Central memory CD4-positive, alpha-beta T cell (primary cell): ENCODE results near the gene UNK.
"Not testable (repeated sequence)": the region's sequence is repeated elsewhere in the genome, so short reads cannot be mapped to it uniquely, and the experiment has no call there.

Experiments
- DNase-seq: peaks from one replicate; pipeline ENCODE4 v3.0.0; 2022

The UNK gene

GRCh38 chr17:75774471-75774990 lies 10.1 kb upstream of the UNK start:
- DNase-seq, result no peak

GRCh38 chr17:75774991-75775668 lies 9.5 kb upstream of the UNK start:
- no peak for DNase-seq

DNA sequence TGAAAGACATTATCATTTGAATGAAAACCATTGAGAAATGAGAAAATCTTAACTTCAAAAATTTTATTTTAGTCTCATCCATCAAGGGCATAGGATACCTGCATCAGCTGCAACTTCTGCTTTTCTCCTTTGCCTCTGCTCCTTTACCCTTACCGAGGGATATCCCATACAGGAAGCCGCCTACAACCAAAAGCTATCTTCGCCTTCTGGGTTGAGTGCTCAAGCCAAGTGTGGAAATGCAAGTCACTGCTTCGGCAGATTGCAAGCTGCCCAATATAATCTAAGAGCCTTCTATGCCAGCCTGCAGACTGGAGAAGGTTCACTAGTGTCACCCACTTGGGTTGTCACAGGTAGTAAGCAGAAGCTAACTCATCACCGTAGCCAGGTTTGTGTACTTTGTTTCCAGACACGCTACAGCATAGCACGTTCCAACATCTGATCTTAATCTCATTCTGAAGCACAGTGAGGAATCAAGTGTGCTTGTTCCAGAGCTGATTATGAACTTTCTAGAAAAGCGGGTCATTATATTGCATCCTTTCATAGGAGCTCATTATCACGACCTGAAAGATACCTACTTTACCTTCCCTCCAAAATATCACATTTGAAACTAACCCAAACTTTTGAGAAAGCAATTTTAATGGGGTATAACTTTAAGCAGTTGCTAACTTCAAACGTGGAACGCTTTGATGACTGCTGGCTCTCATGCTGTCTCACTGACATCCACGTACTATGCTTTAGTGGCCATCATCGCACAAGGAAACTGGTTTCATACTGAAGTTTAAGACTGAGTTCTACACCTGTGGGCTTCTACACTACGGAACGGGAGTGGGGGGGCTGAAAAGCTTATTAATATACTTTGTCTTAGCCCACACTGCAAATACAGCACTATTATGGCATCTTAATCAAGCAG lies 8.0 kb upstream of the UNK start:
- DNase-seq, result no peak

- DNase-seq, result no peak
Measured at GRCh38 chr17:75777296-75777922, 7.2 kb upstream of the UNK start.

GRCh38 chr17:75778066-75778860 lies 6.3 kb upstream of the UNK start:
- DNase-seq, result not testable (repeated sequence)

- peak; percentile 69 for DNase-seq
Measured at GRCh38 chr17:75778861-75779249, 5.8 kb upstream of the UNK start.

- peak; percentile 97 for DNase-seq
Measured at GRCh38 chr17:75779250-75779986, 5.2 kb upstream of the UNK start.

DNA sequence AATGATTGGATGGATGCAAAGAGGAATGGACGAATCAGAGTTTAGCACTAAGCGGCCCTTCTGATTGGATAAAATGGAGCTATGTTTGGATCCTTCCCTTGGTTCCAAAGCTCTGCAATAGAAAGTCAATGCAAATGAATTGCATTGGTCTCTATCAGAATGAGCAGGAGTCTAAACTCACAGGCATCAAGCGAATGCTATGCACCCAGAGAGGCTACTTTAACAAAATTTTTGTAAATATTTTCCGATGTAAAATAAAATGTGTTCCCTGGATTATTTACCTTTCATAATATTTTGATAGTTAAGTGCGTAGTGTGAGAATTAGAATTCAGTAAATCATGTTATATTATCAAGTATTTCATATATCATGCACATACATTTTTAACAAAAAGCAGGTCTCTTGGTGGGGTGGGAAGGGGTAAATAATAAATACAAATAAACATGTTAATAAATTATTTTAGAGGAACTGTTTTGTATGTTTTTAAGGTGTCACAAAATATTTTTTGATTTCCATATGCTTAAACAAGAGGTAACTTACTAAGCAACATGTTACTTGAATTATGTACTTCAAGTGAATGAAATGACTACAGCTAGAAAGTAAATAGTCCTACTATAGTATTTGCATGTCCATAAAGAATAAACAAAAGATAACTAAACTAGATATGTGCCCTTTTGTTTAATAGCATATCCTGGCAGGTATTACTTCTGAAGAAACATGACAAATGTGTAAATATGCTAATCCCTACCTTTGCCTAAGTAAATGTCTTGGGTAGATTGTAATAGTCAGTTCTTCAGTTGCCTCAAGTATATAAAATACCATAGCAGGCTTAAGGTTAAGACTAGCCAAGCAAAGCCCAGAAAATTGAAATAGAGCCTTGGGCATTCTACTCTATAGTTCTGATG lies 4.4 kb upstream of the UNK start:
- no peak for DNase-seq

- peak; percentile 57 for DNase-seq
Measured at GRCh38 chr17:75783069-75783783, 1.4 kb upstream of the UNK start.

DNA sequence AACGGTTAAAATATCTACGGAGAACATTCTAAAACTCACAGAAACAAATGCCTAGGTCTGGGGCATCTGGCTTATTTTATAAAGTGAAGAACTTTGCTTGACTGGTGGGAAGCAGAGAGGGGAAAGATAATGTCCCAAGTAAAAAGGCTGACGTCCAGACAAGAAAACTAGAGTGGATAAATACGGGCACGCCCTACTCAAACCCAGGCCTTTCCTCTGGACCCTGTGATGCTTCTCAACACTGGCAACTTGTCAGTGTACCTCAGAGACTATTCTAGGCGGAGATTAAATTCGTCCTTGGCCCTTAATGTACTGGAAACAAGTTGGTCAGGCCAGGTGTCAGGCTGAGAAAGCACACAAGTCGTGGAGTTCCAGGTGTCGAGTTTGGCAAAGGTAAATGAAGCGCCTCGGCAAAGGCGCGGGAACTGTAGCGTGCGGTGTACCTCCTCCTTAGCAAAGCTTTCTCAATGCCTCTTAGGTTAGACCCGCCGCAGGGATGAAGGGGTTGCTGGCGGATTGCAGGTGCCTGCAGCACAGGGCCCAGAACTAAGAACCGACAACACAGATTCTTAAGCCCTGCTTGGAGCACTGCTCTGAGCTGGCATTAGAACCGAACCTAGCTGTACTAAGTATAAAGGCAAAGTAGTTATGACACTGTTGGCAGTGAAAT lies 668 bp upstream of the UNK start:
- no peak for DNase-seq

GRCh38 chr17:75785016-75785890 lies 647 bp downstream of the UNK start:
- DNase-seq, result no peak

- DNase-seq, result no peak
Measured at GRCh38 chr17:75791254-75791653, 6.6 kb downstream of the UNK start.

DNA sequence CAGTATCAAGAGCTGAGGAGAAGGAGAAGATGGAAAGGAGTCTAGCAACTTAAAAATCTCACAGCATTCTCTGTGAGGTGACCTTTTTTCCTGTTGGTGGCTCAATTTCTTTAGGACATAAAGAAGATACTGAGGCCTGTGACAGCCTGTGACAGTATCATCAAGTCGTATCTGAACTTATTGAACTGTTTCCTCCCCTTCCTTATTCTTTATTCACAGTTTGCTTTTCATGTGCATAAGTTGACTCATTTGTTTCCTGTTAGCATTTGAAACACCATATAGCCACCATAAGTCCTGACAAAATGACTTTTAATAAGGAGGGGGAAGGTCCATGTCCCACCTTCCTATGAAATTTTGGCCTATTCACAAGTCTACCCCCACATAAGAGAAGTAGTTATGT lies 8.9 kb downstream of the UNK start:
- DNase-seq, result no peak

DNA sequence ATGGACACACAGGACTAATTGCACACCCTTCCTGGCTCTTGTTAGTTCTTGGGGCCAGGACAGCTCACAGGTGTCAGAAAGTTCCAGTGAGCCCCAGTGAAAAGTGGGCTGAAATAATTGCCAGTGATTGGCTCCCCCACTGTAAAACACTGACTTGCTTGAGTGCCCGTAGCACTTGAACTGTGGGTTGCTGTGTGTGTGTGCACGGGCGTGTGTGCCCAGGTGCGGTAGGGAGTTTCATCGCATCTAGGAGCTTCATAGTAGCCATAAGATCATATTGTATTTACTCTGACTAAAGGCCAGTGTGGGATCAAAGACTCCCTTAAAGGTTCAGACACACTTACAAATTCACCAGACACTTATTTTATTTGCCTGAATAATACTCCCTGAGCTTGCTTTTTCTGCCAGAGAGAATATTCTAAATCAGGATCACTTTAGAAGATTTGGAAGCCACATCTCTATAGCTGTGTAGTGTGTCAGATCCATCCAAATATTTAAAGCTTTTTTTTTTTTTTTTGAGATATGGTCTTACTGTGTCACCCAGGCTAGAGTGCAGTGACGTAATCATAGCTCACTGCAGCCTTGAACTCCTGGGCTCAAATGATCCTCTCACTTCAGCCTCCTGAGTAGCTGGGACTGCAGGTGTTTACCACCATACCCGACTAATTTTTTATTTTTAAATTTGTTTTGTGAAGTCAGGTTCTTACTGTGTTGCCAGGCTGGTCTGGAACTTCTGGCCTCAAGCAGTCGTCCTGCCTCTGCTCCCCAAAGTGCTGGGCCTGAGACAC lies 11.4 kb downstream of the UNK start:
- DNase-seq, result no peak

- no peak for DNase-seq
Measured at GRCh38 chr17:75799402-75799801, 14.8 kb downstream of the UNK start.

- DNase-seq, result no peak
Measured at GRCh38 chr17:75803883-75804282, 19.3 kb downstream of the UNK start.

DNA sequence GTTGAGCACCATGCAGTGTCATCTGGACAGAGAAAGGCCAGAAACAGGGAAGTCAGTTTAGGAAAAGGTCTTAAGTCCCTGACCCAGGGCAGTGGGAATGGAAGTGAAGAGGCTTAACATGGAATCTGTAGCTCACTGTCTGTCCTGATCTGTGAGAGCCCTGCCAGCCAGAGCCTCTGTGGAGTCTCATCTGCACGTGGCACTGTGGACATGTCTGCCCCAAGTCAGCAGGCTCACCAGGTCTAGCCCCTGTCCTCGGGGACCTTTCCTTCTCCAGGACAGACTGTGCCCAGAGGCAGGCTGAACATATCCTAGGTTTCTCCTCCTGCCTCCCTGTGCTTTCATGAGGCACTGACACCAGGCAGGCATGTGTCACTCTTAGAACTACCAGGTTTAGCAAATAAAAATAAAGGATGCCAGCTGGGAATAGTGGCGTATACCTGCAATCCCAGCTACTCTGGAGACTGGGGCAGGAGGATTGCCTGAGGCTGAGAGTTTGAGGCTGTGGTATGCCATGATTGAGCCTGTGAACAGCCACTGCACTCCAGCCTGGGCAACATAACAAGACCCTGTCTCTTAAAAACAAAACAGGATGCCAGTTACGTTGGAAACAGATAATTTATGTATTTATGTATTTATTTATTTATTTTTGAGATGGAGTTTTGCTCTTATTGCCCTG lies 22.4 kb downstream of the UNK start:
- no peak for DNase-seq
